Esophagus squamous epithelium (tissue), 4 donors: Measurements from ENCODE around the gene ADAMTS5.

Experiments
- POLR2A ChIP-seq, 4 donors: fragments of 450-650 bp; IDR thresholded peaks; one replicate each; pipeline ENCODE4 v1.6.1; 2017; ENCODE audit warnings: antibody characterized with exemption in 4 of 4, mild to moderate bottlenecking in 4 of 4, moderate library complexity in 3 of 4
- TF ChIP-seq, protein P1 (sequence below), 6 experiments: fragments of 450-650 bp in 4 of 6; fragments of 200-600 bp in 2 of 6; sonication (generic) in 2 of 6; IDR thresholded peaks; one replicate each; pipeline ENCODE4 v1.5.1; 2016 to 2019; ENCODE audit warnings: antibody characterized with exemption in 6 of 6, mild to moderate bottlenecking in 4 of 6, moderate library complexity in 4 of 6

DNA sequence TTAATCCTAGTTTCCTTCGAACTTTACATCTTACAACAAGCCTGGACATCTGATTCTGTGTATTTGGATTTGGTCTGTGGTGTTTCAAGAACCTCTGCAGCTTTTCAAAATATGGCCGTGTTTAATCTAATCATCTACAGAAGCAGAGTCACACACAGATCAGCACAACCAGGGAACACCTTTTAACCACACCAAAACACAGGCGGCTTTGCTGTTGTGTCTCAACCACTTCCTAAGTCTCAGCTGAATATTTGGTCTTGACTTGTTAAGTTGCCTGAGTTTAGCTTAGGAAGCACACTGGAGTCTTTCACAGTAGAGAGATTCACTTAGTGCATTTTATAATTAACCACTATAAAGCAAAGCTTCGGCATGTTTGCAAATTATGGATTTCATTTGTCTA, 17.1 kb downstream of the ADAMTS5 start:
- TF ChIP-seq, protein P1, sequence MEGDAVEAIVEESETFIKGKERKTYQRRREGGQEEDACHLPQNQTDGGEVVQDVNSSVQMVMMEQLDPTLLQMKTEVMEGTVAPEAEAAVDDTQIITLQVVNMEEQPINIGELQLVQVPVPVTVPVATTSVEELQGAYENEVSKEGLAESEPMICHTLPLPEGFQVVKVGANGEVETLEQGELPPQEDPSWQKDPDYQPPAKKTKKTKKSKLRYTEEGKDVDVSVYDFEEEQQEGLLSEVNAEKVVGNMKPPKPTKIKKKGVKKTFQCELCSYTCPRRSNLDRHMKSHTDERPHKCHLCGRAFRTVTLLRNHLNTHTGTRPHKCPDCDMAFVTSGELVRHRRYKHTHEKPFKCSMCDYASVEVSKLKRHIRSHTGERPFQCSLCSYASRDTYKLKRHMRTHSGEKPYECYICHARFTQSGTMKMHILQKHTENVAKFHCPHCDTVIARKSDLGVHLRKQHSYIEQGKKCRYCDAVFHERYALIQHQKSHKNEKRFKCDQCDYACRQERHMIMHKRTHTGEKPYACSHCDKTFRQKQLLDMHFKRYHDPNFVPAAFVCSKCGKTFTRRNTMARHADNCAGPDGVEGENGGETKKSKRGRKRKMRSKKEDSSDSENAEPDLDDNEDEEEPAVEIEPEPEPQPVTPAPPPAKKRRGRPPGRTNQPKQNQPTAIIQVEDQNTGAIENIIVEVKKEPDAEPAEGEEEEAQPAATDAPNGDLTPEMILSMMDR (IDR thresholded peaks at IDR 0.05) = no peak
- no peak for TF ChIP-seq POLR2A (IDR thresholded peaks at IDR 0.05)
